T-helper 2 cell (primary cell): ENCODE measurements around the gene SMARCC1.

Experiments used
- DNase-seq, 5 experiments: peaks; one replicate each; pipeline versions ENCODE4 v3.0.0 to v3.0.0-alpha.2; 2012 to 2022

Gene SMARCC1

DNA sequence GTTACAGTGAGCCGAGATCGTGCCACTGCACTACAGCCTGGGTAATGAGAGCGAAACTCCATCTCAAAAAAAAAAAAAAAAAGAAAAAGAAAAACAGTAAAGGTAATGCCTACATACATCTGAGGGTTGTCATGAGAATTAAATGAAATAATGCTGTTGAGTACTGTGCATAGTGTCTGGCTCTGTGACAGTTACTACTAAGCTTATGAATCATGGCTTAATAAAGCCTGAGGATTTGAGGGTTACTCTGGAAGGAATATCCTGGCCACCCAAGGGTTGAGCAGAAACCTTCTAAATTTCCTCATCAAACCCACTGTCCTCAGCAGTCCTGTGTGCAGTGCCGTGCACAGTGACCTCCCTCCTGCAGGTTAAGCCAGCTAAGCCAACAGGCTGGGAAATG lies 241.4 kb downstream of the SMARCC1 start:
- DNase-seq: no peak

DNA sequence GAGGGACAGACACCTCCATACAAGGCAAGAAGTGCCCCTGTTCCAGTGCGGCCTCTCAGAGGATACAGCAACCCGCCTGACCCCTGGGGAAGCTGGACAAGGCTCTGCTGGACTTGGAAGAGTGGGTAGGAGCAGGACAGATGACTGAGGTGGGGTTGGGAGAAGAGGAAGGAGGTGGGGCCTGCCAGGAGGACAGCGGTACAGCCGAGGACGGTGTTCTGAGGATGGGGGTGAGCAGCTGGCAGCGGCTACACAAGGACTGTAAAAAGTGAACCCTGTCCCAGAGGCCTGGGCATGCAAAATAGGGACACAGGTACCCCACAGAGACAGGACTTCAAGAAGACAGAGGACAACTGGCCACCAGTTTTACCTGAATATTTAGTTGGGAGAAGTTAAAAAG lies 244.7 kb downstream of the SMARCC1 start:
- no peak for DNase-seq

DNA sequence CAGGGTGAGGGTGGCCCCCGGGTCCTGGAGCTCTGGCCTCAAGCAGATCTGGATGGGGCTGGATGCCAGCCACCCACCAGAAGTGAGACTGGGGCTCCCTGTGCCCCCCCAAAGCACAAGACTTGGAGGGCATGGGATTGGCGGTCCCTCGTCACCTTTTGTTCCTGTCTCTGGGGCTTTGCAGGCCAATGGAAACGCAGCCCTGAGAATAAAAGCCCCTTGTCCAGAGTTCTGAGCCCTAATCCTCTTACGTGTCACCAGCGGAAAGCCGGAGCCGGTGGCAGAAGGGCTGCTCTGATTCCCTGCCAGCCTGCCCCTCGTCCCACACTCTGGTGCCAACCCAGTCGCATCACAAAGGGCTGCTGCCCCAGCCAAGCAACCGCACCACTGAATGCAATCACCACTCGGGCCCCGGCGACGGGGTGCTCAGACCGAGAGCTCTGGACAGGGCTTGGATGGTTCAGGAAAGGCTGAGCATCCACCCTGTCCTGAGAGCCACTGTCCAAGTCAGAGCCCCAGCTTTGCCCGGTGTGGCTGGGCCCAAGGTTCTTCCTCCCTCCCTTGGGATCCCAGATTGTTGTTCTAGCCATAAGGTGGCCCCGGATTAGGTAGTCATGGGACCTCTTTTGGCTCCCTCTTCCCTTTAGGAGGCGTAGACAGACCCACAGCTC lies 245.3 kb downstream of the SMARCC1 start:
- DNase-seq: no peak
